ENCODE measurements around the gene HCFC1R1.

Gene HCFC1R1

DNA sequence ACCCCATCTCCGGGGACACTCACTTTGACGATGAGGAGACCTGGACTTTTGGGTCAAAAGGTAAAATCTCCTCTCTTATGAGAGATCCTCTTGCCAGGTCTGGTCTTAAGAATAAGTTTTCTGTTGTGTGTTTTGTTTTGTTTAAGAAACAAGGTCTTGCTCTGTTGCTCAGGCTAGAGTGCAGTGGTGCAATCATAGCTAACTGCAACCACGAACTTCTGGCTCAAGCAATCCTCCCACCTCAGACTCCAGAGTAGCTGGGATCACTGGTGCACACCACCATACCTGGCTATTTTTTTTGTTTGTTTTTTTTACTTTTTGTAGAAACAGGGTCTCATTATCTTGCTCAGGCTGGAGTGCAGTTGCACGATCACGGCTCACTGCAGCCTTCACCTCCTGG lies 26.7 kb upstream of the HCFC1R1 start:
- TF ChIP-seq, protein P1, sequence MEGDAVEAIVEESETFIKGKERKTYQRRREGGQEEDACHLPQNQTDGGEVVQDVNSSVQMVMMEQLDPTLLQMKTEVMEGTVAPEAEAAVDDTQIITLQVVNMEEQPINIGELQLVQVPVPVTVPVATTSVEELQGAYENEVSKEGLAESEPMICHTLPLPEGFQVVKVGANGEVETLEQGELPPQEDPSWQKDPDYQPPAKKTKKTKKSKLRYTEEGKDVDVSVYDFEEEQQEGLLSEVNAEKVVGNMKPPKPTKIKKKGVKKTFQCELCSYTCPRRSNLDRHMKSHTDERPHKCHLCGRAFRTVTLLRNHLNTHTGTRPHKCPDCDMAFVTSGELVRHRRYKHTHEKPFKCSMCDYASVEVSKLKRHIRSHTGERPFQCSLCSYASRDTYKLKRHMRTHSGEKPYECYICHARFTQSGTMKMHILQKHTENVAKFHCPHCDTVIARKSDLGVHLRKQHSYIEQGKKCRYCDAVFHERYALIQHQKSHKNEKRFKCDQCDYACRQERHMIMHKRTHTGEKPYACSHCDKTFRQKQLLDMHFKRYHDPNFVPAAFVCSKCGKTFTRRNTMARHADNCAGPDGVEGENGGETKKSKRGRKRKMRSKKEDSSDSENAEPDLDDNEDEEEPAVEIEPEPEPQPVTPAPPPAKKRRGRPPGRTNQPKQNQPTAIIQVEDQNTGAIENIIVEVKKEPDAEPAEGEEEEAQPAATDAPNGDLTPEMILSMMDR (IDR thresholded peaks at IDR 0.05; ENCODE audit: control extremely low read depth, extremely low read depth, low read depth, missing control alignments) = no peak
- ChIA-PET CTCF (interaction anchor here (0.9 to 5.4 kb wide), 4 partner anchors 8 to 23 kb away, joined by 3 to 48 read pairs (median 16); no protein-coding TSS in a partner anchor), POLR2A (no interaction called here)
- DNase-seq (ENCODE audit: extremely low spot score) = no peak

DNA sequence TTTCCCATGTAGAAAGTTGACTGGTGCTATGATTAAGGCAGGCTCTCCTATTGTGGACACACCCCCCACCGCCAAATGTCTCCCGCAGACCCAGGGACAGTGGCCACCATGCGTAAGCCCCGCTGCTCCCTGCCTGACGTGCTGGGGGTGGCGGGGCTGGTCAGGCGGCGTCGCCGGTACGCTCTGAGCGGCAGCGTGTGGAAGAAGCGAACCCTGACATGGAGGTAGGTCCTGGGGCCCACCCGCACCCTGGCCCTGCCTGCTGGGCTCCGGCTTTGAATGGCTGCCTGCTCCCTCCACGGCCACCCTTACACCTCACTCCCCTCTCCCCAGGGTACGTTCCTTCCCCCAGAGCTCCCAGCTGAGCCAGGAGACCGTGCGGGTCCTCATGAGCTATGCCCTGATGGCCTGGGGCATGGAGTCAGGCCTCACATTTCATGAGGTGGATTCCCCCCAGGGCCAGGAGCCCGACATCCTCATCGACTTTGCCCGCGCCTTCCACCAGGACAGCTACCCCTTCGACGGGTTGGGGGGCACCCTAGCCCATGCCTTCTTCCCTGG lies 26.3 kb upstream of the HCFC1R1 start:
- TF ChIP-seq, protein P1 (IDR thresholded peaks at IDR 0.05; ENCODE audit: control extremely low read depth, extremely low read depth, low read depth, missing control alignments) = no peak
- ChIA-PET POLR2A (no interaction called here), CTCF (interaction anchor here (0.9 to 5.4 kb wide), 5 partner anchors 8 to 22 kb away, joined by 3 to 48 read pairs (median 7); no protein-coding TSS in a partner anchor)
- no peak for DNase-seq (ENCODE audit: extremely low spot score)

DNA sequence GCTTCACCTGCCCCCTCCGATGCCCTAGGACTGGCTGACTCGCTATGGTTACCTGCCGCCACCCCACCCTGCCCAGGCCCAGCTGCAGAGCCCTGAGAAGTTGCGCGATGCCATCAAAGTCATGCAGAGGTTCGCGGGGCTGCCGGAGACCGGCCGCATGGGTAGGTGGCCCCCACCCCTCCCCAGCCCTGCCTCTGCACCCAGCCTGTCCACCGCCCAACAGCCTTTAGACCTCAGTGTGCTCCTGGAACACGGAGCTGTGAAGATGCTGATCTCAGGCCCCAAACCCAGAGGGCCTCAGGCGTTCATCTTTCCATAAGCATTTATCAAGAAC lies 23.6 kb upstream of the HCFC1R1 start:
- peak; percentile 18 for DNase-seq (ENCODE audit: extremely low spot score)
- TF ChIP-seq, protein P1 (IDR thresholded peaks at IDR 0.05; ENCODE audit: control extremely low read depth, extremely low read depth, low read depth, missing control alignments) = no peak
- ChIA-PET CTCF (interaction anchor here (1.0 to 5.4 kb wide), 8 partner anchors 11 to 179 kb away, joined by 3 to 48 read pairs (median 9); no protein-coding TSS in a partner anchor), POLR2A (no interaction called here)

DNA sequence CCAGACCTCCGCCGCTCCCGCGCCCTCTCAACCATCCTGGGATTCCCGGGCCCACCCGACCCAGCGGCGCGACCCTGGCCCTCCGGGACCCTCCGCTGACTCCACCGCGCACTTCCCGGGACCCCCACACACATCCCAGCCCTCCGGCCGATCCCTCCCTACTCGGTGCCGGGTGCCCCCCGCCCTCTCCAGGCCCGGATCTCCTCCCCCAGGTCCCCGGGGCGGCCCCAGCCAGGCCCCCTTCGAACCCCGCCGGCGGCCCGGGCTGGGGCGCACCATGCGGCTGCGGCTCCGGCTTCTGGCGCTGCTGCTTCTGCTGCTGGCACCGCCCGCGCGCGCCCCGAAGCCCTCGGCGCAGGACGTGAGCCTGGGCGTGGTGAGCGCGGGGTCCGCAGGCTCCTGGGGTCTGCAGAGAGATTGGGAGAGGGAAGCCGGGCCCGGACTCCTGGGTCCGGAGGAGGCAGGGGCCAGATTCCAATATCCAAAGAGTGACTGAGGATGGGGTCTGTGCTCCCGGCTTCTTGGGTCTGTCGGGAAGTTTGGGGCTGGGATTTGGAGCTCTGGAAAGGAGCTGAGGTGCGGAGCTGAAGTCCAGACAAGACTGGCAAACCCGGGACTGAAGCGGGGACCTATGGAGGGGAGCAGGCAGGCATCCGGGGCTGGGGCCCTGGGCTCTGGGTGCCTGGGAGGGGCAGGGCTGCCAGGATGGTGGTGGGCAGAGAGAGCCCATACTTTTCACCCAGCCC lies 23.1 kb upstream of the HCFC1R1 start:
- ChIA-PET POLR2A (no interaction called here), CTCF (interaction anchor here (1.6 to 5.4 kb wide), 6 partner anchors 12 to 103 kb away, joined by 4 to 48 read pairs (median 11); no protein-coding TSS in a partner anchor)
- TF ChIP-seq, protein P1 (IDR thresholded peaks at IDR 0.05; ENCODE audit: control extremely low read depth, extremely low read depth, low read depth, missing control alignments) = no peak
- DNase-seq (ENCODE audit: extremely low spot score) = peak; percentile 45

DNA sequence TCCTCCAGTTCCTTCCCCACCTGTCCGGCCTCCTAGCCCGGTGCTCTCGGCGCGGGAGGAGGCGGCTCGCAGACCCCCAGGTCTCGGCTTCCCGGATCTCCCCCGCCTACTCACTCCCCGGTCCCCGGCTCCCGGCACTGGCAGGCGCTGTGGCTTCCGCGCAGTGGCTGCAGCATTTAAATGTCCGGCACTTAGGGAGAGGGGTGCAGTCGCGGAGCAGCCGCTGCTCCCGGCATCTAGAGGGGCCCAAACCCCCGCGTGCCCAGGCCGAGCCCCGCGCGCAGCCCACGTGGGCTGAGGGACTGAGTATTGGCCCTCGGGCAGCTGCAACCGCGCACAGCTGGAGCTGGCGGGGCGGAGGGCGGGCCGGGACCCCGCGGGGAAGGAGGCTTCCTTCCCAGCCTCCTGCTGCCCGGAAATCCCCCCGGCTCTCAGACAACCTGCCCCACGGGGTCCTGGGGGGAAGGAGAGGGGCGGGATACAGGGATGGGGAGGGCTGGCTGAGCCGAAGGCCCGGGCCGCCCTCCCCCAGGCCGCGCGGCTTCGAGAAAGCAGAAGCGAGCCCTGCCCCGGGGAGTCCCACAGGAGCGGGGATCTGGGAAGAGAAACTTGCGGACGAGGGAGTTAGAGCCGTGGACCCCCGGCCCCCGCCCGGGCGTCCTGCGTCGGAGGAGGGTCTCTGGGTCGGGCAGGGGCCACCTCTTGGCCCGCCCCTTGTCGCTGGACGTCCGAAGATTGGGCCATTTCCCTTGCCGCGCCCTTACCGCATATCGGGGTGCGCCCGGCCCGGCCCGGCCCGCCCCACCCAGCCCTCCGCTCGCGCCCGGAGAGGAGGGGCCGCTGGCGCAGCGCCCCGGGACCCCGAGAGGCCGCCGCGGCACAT lies 22.3 kb upstream of the HCFC1R1 start, which contains the start of gene MMP25:
MMP25 (plus strand) TSS at position 804 of the 883 bp plus-strand sequence. CDS start 357 bp downstream, outside the sequence.
- peak; percentile 74 for DNase-seq (ENCODE audit: extremely low spot score)
- CTCF ChIA-PET = interaction anchor here (0.6 to 8.9 kb wide), 3 partner anchors 13 to 14 kb away, joined by 3 to 140 read pairs (median 3); no protein-coding TSS in a partner anchor
- POLR2A ChIA-PET = no interaction called here
- TF ChIP-seq, protein P1 (IDR thresholded peaks at IDR 0.05; ENCODE audit: control extremely low read depth, extremely low read depth, low read depth, missing control alignments) = no peak

DNA sequence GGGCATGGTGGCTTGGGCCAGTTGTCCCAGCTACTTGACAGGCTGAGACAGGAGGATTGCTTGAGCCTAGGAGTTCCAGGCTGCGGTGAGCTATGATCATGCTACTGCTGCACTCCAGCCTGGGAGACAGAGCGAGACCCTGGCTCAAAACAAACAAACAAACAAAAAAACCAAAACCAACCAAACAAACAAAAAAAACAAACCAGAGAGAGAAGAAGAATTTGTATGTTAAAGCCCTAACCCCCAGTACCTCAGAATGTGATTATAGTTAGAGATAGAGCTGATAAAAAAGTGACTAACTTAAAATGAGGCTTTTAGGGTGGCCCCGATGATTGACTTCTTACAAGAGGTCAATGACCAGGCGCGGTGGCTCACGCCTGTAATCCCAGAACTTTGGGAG lies 21.0 kb upstream of the HCFC1R1 start:
- ChIA-PET POLR2A (no interaction called here), CTCF (interaction anchor here (1.2 to 8.9 kb wide), 3 partner anchors 13 to 85 kb away, joined by 3 to 140 read pairs (median 3); no protein-coding TSS in a partner anchor)
- TF ChIP-seq, protein P1 (IDR thresholded peaks at IDR 0.05; ENCODE audit: control extremely low read depth, extremely low read depth, low read depth, missing control alignments) = no peak
- DNase-seq (ENCODE audit: extremely low spot score) = no peak
